Erythroblast (primary cell): ENCODE data around the gene TAC4.

Experiments used
- GATA1 ChIP-seq: IDR thresholded peaks from 2 replicates; pipeline ENCODE4 v1.6.1; 2011; ENCODE audit warnings: low read depth, mild to moderate bottlenecking, control low read depth, low read length, moderate library complexity
- POLR2A ChIP-seq: IDR thresholded peaks from 2 replicates; pipeline ENCODE4 v1.6.1; 2011; ENCODE audit warnings: mild to moderate bottlenecking, low read length

GRCh38 chr17:49854126-49854525 is 6.3 kb upstream of the TAC4 start:
- TF ChIP-seq POLR2A (no peak), GATA1 (no peak)
